GM12892 (cell line): Measurements from ENCODE around the gene CCND1.

ENCODE experiments used
- POLR2A ChIP-seq: IDR thresholded peaks from 2 replicates; pipeline ENCODE4 v1.6.1; 2011; ENCODE audit warnings: low read depth, low read length, control low read depth
- POLR2AphosphoS5 ChIP-seq: IDR thresholded peaks from 2 replicates; pipeline ENCODE4 v1.6.1; 2011; ENCODE audit warnings: low read depth, low read length, control low read depth

- TF ChIP-seq POLR2AphosphoS5 (no peak), POLR2A (no peak)
These were observed 39.7 kb downstream of the CCND1 start for GRCh38 chr11:69680688-69681087.
